GM21423 (cell line): ENCODE data around the gene CHN1.

Experiments
- ATAC-seq: cut with Tn5 transposase; IDR thresholded peaks from one replicate; pipeline ENCODE4 v1.9.1; 2021; ENCODE audit warnings: mild to moderate bottlenecking, moderate library complexity; ENCODE audit not compliant: unreplicated experiment

The CHN1 gene

DNA sequence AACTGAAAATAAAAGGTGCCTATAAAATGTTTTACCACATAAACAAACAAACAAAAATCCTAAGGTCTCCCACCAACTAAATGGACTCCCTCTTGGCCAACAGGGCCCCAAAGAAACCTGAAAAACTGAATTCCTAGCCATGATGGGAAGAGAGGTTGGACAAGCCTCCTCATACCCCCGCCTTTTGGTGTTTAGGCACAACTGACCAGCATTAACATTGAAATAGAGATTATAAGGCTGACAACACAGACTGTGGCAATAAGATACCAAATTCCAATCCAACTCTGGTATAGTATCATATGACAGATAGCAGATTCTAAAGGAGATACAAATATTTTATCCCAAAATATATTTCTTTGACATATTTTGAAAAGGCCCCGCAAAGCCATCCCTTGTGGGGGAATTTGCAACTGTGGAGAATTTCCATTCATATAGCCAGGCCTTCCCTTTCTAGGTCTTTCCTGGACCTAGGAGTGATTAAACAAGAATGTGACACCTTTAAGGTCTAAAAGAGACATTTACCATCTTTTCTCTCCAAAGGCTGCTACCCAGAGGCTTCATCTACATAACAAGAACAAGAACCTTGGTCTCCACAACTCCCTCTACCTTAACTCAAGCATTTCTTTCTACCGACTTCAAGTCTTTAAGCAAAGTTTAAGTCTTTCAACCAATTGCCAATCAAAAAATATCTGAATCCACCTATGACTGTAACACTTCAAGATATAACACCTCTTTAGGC lies 80.0 kb downstream of the CHN1 start:
- no peak for ATAC-seq

DNA sequence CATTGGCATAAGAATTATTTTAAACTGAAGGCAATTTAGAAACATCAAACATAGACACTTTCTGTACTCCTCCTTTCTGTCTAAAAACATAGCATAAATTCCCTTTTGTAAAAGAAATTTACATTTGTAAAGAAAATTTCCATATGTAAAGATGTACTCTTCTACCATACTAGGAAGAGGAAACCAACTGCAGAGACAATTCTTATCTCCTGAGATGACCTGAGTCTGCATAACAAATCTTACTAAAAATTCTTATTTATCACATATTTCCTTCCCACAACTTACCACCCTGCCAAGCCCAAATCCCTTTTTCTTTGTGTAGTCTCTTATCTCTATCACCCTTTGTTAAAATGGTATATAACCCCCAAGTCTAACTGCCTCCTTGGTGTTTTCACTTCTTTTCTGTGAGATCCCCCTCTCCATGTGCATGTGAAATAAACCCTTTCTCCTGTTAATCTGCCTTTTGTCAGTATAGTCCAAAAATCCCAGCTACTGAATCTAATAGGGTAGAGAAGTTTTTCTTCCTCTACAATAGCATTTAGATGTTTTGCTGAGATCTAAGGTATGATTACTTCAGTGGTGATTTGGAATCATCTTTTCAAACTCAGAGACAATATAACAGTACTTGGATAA lies 81.0 kb downstream of the CHN1 start:
- no peak for ATAC-seq

DNA sequence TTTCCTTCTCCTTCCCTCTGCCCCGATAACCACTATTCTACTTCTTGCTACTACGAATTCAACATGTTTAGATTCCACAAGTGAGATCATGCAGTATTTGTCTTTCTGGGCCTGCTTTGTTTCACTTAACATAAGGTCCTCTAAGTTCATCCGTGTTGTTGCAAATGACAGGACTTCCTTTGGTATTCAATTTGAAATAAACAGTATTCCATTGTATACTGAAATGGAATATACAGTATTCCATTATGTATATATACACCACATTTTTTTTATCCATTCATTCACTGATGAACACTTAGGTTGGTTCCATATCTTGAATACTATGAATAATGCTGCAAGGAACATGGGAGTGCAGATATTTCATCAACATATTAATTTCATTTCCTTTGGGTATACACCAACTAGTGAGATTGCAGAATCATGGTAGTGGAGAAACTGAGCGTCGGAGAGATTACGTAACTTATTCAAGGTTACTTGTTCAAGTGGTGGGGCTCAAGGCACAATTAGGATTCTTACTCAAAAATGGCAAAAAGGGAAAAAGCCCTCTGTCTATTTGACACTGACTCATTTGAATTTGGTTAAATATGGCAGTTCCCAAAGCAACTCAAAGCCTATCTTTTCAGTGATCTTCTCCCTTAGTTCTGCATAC lies 85.1 kb downstream of the CHN1 start:
- ATAC-seq: no peak

DNA sequence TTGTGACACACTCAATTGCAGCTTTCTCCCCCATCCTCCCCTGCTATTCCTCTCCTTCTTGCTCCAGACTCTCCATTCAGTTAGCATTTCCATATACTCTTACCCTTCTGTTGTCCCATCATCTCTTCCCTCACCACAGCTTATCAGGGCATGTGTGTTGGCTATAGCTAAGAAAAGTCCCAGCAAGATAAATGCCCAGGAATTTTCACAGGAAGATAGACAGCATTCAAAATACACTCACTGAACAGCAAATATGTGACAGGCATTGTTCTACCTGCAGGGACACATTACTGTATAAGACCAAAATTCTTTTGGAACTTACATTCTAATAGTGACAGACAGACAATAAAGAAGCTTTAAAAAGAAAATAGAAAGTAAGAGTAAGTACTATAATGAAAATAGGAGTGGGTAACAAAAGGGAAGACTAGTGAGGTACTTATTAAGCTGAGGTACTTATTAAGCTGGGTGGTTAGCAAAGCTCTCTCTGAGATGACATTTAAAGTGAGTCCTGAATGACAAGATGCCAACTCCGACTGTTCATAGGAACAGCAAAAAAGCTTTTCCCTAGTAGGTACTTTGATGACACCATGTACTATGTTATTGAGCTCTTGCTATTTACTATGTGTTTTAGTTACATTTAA lies 86.2 kb downstream of the CHN1 start:
- ATAC-seq: no peak

DNA sequence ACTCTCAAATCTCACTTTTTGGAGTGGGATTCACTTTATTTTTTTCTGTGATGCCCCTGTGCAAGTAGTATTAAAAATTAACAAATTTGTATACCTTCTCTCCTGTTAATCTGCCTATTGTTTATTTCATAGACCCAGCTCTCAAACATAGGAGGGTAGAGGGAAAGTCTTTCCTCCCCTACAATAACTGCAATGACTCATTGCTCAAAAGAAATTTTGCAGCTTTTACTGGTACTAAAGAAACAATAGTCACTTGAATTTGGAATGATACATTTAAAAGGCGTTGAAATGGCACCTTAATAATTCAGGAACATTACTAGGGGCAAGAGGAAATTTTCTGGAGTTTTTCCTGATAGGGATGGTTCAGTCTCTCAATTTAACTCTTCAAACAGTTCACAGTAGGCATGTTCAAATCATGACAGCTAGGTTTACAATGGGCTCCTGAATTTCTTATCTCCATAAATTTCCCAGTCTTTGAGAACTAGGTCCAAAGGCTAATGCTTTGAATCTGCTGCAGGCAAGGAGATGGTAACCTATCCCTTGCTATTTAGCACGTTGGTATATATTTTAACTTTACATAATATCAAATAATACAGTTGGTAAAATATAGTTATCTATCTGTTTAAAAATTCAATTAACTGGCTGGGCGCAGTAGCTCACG lies 88.8 kb downstream of the CHN1 start:
- ATAC-seq: no peak

DNA sequence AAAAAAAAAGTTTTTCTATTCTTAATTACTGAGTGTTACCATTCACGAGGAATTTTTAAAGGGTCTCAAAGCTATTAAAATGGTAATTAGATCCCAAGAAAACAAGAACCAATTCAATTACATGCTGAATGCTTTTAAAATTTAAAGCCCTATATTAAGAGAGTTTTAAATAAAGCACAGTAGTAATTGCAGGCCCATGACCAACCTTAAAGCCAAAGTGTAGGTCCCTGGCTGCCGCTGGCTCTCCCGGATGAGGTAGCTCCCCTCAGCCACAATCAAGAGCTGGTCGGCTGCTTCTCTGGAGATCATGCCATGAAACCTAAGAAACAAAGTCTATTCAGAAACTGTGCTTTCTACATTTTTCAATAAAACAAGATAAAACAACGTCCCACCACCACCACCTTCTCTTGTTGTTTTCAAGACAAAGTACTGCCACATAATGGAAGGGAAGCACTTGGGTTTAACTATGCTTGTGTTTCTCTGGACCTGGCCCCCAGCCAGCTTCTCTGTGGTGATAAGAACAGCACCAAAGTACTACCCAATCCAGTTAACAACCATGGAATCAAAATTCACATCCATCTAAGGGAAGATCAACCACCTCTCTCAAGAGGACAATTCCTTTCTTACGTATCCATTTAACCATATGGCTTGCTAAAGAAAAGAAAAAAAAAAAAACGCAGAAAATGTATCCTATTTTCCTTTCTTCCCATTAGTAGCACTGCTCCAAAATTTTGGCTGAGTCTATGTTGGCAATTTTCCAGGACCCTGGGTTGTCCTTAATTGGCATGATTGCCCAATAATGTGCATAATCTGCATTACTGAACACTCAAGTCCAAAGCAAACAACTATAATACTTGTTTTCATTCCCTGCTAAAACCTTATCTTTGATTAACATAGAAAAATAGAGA lies 90.1 kb downstream of the CHN1 start:
- ATAC-seq: no peak

DNA sequence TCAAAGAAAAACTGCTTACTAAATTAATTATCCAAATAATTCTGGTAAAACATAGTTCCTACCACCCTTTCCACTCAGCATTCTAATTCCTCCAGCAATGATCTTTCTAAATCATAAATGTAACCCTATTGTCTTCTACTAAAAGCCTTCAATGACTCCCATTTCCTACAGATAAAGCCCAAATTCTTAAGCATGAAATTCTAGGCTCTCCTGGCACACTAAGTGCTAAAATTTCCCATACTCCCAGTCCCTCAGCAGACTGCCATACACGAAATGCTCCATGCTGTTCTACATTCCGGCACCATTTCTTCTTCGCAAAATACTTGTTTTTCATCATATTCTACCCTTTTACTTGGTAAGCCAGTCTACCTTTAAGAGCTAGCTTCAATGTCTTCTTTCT lies 96.9 kb downstream of the CHN1 start:
- no peak for ATAC-seq

DNA sequence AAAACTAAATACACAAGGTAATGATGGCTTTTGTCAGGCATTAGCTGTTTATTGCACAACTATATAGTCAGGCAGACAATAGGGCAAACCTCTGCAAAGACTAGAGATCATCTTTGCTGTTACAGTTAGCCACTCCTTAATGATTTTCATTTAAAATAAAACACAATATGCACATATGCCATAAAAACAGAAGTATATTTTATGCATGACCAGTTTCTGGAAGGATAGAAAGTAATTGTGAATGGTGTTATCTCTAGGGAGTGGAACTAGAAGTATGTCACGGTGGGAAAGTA lies 102.0 kb downstream of the CHN1 start:
- no peak for ATAC-seq

DNA sequence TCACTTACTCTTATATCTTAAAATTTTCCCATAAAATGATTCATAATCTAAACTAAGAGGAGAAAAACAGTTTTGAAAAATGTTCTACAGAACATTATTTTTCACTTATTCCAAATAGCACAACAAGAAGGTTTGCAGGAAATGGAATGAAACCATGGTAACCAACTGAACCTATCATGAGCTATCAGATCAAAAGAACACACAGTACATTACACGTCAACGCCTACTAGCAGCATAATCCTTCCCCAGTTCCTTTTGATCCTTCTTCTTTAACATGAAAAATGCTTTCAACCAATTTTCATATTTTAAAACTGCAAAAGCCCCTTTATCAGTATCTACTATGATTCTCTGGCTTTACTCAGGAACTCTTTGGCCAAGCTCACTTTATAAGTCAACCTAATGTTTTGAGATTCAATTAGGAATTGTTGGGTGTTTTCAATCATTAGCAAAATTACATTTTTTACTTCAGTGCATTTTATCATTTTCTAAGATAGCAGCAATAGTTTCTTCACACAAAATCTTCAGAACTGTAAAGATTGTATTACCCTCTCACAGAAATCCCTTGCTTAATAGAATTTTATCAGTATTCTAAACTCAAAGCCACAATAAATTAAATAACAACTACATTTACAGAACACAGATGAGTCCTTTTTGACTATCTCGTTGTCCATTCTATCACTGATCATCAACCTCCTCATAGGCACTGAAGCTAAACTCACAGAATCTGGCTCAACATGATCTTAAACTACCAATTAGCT lies 102.5 kb downstream of the CHN1 start:
- ATAC-seq: no peak

DNA sequence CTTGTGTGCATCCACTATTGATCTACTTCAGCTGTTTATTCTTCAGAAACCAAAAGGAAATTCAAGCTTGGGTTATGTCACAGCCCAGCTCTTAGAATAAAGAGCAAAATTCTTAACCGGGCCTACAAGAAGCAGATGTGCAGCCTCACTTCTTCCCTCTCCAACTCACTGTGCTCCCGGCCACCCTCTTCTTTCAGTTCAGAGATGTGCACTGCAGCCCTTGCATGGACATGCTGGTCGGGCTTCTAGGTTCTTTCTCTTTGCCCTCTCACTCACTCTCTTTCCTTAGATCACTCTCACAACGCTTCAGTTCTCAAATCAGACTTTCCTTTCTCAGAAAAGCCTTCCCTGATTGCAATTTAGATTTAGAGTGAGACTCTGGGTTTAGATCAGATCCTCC lies 104.1 kb downstream of the CHN1 start:
- ATAC-seq: no peak

DNA sequence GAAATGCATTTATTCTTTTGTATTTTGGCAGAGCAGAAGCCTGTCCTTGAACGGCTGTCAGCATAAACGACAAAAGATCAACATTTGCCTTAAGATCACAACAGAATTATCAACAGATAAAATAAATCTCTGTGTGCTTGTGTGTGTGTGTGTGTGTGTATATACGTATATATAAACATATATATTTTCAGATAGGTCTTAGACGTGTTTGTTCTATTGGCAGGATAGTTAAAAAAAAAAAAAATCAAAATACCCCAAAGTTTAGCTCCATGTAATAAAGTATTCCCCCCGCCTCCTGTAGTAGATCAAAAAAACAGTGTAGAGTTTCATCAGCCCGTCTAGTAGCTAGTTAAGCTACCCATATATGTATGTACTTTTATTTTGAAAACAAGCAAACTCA lies 107.9 kb downstream of the CHN1 start:
- no peak for ATAC-seq

DNA sequence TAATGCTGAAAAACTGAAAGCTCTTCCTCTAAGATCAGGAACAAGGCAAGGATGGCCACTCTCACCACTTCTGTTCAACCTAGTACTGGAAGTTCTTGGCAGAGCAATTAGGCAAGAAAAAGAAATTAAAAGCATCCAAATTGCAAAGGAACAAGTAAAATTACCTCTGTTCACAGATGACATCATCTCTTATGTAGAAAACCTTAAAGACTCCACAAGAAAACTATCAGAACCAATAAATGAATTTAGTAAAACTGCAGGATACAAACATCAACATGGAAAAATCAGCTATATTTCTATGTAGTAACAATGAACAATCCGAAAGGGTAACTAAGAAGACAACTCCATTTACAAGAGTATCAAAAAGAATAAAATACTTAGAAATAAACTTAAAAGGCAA lies 112.2 kb downstream of the CHN1 start:
- ATAC-seq: no peak

DNA sequence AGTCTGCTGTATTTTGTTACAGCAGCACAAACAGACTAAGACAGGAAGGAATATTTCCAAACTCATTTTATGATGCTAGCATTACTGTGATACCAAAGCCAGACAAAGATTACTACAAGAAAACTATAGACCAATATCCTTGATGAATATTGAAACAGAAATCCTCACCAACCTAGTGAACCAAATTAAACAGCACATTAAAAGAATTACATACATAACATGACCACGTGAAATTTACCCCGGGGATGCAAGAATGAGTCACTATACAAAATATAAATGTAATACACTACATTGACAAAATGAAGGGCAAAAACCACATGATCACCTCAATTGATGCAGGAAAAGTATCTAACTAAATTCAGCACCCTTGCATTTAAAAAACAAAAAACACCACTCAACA lies 112.6 kb downstream of the CHN1 start:
- ATAC-seq: no peak

DNA sequence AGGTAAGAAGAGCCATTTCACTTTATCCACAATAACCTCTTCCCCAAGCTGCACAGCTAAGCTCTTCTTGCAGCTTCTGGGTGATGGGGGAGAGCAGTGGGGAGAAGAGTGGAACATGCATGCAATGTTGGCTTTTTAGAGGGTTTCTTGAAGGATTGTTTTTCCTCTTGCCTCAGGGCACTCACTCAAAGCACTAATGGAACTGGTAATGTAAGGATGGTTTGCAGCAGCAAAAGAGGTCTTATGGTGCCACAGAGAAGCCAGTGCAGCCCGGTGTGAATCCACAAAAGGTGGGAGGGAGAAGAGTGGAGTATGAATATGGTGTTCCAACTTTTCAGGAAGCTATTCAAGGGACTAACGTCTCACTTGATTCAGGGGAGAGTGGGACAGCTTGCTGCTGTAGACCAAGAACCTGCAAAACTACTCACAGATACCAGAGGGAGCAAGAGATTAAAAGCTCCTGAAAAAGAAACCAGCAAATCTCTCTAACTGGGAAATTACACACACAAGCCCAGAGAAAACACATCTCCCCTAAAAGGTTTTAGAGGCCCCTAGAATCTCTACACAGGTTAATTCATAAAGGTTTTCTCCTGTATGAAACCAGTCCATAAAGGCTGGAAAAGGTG lies 116.4 kb downstream of the CHN1 start:
- no peak for ATAC-seq

DNA sequence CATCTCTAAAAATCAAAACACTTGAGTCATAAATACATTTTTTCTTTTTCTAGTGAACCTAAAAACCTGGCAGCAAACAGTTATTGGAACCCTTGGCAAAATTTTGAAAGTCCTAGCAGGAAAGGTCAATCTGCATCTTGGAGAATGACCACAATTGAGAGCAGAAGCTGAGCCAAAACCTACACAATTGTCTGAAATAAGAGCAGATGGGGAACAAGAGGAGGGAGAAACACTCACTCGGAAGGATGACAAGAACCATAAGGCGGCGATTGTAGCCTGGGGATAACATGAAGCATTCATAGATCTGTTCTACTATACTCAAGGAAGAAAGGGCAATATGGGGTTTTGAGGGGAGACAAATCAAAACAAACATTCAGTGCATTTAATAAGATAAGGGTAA lies 117.0 kb downstream of the CHN1 start:
- ATAC-seq: no peak

DNA sequence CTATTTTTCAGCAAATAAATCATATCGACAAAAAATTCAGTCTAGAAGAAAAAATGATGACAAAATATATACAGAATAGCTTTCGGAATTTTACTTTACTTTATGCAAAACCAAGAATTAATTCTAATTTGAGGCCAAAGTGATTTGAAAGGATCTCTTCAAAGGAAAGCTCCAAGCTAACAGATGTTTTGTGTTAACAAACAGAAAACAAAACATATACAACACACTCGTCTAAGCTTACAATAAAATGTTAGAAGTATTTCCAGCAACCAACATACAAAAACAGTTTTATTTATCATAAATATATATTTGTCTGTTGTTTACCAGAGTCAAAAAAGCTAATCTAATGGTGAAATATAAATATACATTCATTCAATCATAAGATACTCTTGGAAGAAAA lies 122.8 kb downstream of the CHN1 start:
- no peak for ATAC-seq

DNA sequence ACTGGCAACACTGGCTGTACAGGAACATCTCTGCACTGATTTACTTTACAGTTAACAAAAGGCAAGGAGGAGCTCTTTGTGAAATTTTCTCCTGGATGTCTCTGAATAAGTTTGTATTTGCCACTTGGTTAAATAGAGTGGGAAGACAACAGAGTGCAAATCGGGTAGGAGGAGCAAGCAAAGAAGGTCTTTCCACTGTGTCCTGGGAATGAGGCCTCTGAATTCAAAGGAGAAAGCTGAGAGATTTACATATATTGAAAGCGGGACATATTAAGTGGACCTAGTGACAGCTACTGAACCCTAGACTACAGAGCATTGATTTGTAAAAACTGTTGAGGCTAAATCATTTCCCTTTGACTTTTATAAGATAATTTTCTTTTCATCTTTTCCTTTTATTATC lies 123.5 kb downstream of the CHN1 start:
- no peak for ATAC-seq

DNA sequence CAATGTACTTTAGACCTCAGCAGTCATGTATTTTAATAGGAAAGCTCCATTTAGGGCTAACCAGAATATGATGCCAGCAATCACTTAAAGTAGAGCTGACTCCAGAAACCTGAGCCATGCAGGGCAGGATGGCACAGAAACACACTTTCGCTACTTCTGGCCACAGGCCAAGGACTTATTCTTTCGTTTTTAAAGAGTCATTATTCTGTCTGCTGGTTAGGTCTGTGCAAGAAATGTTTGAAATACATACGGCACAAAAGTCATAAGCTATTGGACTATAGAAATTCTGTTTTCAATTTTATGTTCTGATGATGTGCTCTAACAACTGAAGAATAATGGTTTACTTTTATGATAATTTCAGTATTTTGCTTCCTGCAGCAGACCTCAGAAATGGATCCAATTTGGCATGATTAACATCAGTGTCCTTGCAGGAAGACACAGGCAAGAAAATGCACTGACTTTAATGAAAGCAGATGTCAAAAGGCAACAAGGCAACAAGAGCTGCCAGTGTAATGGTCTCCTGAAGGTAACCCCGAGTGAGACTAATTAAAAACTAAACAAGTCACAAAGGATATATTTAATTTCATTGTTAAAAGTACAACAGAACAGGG lies 126.5 kb downstream of the CHN1 start:
- no peak for ATAC-seq

DNA sequence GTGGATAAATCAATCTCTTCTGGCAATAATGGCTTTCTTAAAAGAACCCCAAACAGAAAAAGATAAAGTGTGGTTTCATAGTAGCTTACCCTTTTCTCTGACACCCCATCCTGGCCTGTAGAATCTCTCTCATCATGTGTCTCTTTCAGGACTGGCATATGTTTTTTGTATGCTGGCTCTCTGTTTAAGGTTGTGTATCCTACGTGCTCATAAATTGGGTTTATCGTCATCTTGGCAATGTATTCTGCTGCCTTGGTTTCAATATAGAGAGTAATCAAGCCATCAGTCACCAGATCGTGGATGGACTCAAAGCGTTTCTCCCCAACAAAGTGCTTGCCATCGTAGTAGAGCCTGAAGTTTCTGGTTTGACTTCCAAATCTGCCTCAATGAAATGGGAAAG lies 127.4 kb downstream of the CHN1 start:
- no peak for ATAC-seq
